HG03571 (cell line): Measurements from ENCODE around the gene APMAP.

Source experiments
- ATAC-seq: cut with Tn5 transposase; IDR thresholded peaks from one replicate; pipeline ENCODE4 v1.9.1; 2021; ENCODE audit not compliant: unreplicated experiment

Gene APMAP

DNA sequence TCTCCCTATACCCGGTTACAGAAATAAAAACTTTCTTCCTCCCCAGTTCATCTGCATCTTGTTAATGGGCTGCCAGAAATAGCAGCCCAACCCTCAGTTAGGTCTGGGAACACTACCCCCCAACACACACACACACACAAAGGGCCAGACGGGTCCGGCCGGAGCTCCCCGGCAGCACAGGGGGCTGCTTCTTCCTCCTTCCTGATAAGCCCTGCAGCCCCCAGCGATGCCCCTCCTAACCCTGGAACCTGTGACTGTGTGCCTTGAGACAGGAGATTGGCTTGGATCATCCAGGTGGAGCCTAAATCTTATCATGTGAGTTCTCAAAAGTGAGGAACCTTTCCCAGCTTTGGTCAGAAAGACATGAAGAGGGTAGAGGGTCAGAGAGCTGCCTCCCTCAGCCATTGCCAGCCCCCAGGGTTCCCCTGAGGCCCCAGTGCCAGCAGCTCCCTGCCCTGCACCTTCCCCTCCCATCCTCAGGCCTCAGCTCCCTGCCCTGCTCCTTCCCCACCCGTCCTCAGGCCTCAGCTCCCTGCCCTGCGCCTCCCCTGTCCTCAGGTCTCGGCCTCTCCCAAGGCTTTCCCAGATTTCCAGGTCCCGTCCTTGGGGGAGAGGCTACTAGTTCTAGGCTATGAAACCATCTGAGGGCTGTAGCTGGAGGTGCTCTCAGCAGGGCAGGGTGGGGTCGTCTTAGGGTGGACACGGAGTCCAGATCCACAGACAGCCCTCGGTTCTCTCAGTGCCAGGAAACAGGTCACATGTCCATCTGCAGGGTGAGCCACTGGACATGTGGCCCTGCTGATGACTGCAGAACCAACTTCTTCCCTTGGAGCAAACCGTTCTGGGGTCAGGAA is 77.9 kb downstream of the APMAP start:
- ATAC-seq = no peak

DNA sequence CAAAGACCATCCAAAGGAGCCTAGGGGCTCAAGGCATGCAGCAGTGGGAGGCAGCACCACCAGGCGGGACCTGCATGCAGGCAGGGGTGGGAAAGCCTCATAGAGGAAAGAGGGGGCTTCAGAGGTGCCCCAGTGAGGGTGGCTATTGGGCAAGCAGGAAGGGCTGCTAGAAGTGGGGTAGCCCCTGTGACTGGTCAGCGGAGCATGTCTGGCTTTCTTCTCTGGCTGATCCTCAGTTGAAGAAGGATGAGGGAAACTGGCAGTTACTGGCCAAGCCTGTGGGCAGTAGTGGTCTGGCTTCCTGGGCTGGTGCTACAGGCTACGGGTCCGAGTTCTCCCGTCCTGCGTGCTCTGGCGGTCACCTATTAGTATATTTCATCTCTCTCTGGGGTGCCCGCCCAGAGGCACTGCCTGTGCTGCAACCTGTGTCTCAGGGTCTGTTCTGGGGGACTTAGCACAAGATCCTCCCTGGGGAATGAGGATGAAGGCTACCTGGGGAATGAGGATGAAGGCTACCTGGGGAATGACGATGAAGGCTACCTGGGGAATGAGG is 79.4 kb downstream of the APMAP start:
- no peak for ATAC-seq
